ENCODE results near the gene RBM25.
A peak's percentile ranks its signal among the peaks of the same experiment; 100 is the strongest.
"Not testable (repeated sequence)": the region's sequence is repeated elsewhere in the genome, so short reads cannot be mapped to it uniquely, and the experiment has no call there.

The RBM25 gene

DNA sequence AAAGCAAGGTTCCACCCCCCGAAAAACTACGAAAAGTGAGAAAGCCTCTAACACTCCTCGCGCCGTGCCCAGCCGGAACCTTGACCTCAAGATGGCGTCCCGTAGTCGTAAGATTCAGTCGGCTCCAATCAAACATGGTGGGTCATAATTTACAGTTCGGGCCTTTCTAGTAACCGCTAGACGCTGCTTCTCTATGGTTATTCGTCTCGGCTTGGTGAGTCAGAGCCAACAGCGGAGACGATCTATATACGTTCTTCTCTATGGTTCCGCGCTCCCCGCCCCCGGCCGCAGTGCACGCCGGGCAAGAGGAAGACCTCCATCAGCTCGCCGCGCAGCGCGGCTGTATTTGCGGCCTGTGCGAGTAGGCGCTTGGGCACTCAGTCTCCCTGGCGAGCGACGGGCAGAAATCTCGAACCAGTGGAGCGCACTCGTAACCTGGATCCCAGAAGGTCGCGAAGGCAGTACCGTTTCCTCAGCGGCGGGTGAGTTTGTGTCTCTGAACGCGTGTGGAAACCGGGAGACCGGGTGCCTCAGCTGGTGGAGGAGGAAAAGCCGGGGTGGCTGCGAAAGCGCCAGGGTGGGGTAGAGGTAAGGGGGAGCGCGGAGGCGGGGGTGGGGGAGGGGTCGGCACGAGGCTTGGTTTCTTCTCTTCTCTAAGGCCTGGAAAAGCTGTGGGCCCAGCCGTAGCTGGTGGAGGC, at the start of gene RBM25:
TSS of gene RBM25 (plus strand) at position 311 of the 698 bp plus-strand sequence. CDS start 13,108 bp downstream, outside the sequence.
- Mint-ChIP-seq H3K36me3 (ENCODE audit: low read depth) (peaks cover 28% of the 10 kb centered on the region), H3K4me3 (no peak within 1 kb of the TSS), H3K9me3 (no peaks in the 10 kb centered on the region), H3K27me3 (ENCODE audit: low read depth, poor library complexity) (peaks cover 8% of the 10 kb centered on the region), H3K27ac (peak within 1 kb of the TSS; percentile 19), H3K4me1 (peaks cover 25% of the 10 kb centered on the region)
- peak; percentile 93 for DNase-seq
- TF ChIP-seq, protein P1, sequence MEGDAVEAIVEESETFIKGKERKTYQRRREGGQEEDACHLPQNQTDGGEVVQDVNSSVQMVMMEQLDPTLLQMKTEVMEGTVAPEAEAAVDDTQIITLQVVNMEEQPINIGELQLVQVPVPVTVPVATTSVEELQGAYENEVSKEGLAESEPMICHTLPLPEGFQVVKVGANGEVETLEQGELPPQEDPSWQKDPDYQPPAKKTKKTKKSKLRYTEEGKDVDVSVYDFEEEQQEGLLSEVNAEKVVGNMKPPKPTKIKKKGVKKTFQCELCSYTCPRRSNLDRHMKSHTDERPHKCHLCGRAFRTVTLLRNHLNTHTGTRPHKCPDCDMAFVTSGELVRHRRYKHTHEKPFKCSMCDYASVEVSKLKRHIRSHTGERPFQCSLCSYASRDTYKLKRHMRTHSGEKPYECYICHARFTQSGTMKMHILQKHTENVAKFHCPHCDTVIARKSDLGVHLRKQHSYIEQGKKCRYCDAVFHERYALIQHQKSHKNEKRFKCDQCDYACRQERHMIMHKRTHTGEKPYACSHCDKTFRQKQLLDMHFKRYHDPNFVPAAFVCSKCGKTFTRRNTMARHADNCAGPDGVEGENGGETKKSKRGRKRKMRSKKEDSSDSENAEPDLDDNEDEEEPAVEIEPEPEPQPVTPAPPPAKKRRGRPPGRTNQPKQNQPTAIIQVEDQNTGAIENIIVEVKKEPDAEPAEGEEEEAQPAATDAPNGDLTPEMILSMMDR (IDR thresholded peaks at IDR 0.05), result no peak

DNA sequence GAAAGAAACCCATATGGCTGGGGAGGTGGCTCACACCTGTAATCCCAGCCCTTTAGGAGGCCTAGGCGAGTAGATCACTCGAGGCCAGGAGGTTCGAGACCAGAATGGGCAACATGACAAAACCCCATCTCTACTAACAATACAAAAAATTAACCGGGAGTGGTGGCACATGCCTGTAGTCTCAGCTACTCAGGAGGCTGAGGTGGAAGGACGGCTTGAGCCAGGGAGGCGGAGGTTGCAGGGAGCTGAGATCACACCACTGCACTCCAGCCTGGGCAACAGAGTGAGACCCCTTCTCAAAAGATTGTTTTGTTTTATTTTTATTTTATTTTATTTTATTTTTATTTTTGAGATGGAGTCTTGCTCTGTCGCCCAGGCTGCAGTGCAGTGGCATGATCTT, 47.1 kb upstream of the RBM25 start:
- not testable (repeated sequence) for DNase-seq; H3K27ac Mint-ChIP-seq; H3K4me3 Mint-ChIP-seq; H3K9me3 Mint-ChIP-seq; H3K27me3 Mint-ChIP-seq (ENCODE audit: low read depth, poor library complexity); H3K4me1 Mint-ChIP-seq
- peaks cover 66% of the 10 kb centered on the region for H3K36me3 Mint-ChIP-seq (ENCODE audit: low read depth)

DNA sequence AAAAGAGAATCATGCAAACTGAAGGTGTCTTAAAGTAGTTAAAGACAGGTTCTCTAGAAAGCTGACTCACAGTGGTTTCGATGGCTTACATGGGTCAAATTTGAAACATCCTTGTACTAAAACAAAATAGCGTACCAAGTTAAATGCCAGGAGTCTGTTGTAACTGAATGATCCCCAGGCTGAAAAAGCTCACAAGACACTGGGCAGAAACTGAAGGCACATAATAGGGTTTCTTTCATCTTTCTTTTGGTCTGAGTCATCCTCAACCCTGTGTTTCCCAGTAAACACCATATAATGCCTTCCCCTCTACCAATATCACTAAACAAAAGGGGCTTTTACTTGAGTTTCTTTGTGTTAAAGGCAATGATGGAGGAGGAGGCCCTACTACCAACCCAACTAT, 44.2 kb upstream of the RBM25 start:
- TF ChIP-seq, protein P1 (IDR thresholded peaks at IDR 0.05), result no peak
- peaks cover 56% of the 10 kb centered on the region for H3K36me3 Mint-ChIP-seq (ENCODE audit: low read depth)
- H3K4me3 Mint-ChIP-seq, result no peak overlapping the region
- no peaks in the 10 kb centered on the region for H3K4me1 Mint-ChIP-seq
- H3K9me3 Mint-ChIP-seq, result no peaks in the 10 kb centered on the region
- DNase-seq, result no peak
- no peak overlapping the region for H3K27ac Mint-ChIP-seq
- H3K27me3 Mint-ChIP-seq (ENCODE audit: low read depth, poor library complexity), result peaks cover 2% of the 10 kb centered on the region

DNA sequence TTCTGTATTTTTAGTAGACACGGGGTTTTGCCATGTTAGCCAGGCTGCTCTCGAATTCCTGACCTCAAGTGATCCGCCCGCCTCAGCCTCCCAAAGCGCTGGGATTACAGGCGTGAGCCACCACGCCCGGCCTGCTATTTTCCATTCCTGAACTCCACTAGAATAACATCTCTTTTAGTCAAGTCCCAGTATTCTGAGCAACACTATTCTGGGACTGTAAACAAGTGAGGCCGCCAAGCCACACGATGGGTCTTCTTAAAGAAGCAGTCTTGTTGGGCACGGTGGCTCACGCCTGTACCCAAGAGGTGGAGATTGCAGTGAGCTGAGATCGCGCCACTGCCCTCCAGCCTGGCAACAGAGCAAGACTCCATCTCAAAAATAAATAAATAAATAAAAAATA, 42.8 kb upstream of the RBM25 start:
- peak overlapping the region; percentile 77 for H3K27ac Mint-ChIP-seq
- H3K27me3 Mint-ChIP-seq (ENCODE audit: low read depth, poor library complexity); DNase-seq: not testable (repeated sequence)

DNA sequence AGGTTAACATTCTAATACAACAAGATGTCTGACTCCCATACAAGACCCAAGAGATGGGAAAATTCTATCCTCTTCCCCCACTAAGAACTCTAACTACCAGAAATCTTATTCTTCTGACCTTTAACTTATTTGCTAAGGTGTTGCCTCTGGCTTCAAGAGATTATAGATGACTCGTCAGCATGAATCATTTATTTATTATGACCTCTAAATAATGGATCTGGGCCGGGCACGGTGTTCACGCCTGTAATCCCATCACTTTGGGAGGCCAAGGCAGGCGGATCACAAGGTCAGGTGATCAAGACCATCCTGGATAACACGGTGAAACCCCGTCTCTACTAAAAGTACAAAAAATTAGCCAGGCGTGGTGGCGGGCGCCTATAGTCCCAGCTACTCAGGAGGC, 42.3 kb upstream of the RBM25 start:
- not testable (repeated sequence) for H3K9me3 Mint-ChIP-seq; H3K4me1 Mint-ChIP-seq; H3K27ac Mint-ChIP-seq; DNase-seq; H3K27me3 Mint-ChIP-seq (ENCODE audit: low read depth, poor library complexity); H3K4me3 Mint-ChIP-seq
- peaks cover 48% of the 10 kb centered on the region for H3K36me3 Mint-ChIP-seq (ENCODE audit: low read depth)

More for the DNA sequence above, 42.8 kb upstream of the RBM25 start:
- not testable (repeated sequence) for H3K4me3 Mint-ChIP-seq, H3K9me3 Mint-ChIP-seq, H3K4me1 Mint-ChIP-seq
- peaks cover 48% of the 10 kb centered on the region for H3K36me3 Mint-ChIP-seq (ENCODE audit: low read depth)

DNA sequence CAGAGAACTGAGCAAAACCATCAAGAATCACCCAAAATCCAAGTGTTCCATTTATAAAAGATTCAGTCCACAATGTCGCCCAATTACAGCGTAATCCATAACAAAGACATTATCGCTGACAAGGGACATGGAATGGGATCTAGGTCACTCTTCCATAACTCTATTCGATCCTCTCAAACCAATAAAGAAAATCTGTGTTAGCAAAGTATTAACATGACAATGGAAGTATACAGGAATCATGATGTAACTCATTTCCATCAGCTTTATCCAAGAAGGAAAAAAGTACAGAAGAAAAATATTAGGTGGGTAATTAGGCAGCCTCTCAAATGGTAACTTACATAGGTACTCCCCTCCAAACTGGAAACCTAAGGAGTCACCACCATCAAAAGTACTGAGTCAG, 36.3 kb upstream of the RBM25 start:
- TF ChIP-seq, protein P1 (IDR thresholded peaks at IDR 0.05), result no peak
- Mint-ChIP-seq H3K4me3 (no peak overlapping the region), H3K27me3 (ENCODE audit: low read depth, poor library complexity) (no peaks in the 10 kb centered on the region), H3K27ac (no peak overlapping the region), H3K36me3 (ENCODE audit: low read depth) (peaks cover 35% of the 10 kb centered on the region), H3K9me3 (no peaks in the 10 kb centered on the region), H3K4me1 (peaks cover 44% of the 10 kb centered on the region)
- DNase-seq, result no peak

DNA sequence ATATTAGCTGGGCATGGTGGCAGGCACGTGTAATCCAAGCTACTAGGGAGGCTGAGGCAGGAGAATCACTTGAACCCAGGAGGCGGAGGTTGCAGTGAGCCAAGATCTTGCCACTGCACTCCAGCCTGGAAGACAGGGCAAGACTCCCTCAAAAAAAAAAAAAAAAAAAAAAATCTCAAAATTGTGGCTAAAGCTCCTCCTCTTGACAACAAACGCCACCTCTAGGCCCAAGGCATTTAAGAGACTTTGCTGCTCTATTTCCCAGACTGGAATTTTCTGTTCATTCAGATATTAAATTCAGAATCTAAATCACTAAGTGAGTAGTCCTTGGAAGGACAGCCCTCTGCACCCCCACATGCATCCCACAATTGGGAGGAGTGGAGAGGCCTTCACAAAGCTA, 32.8 kb upstream of the RBM25 start:
- H3K36me3 Mint-ChIP-seq (ENCODE audit: low read depth), result peaks cover 27% of the 10 kb centered on the region
- TF ChIP-seq, protein P1 (IDR thresholded peaks at IDR 0.05), result no peak
- peak overlapping the region; percentile 95 for H3K4me3 Mint-ChIP-seq
- H3K27ac Mint-ChIP-seq, result no peak overlapping the region
- H3K4me1 Mint-ChIP-seq, result peaks cover 51% of the 10 kb centered on the region
- no peak for DNase-seq
- no peaks in the 10 kb centered on the region for H3K27me3 Mint-ChIP-seq (ENCODE audit: low read depth, poor library complexity)
- no peaks in the 10 kb centered on the region for H3K9me3 Mint-ChIP-seq

Data from nephron progenitor cell (in vitro differentiated cells).